ENCODE results near the gene DOC2B.
"Not testable (repeated sequence)": the region's sequence is repeated elsewhere in the genome, so short reads cannot be mapped to it uniquely, and the experiment has no call there.

The DOC2B gene

DNA sequence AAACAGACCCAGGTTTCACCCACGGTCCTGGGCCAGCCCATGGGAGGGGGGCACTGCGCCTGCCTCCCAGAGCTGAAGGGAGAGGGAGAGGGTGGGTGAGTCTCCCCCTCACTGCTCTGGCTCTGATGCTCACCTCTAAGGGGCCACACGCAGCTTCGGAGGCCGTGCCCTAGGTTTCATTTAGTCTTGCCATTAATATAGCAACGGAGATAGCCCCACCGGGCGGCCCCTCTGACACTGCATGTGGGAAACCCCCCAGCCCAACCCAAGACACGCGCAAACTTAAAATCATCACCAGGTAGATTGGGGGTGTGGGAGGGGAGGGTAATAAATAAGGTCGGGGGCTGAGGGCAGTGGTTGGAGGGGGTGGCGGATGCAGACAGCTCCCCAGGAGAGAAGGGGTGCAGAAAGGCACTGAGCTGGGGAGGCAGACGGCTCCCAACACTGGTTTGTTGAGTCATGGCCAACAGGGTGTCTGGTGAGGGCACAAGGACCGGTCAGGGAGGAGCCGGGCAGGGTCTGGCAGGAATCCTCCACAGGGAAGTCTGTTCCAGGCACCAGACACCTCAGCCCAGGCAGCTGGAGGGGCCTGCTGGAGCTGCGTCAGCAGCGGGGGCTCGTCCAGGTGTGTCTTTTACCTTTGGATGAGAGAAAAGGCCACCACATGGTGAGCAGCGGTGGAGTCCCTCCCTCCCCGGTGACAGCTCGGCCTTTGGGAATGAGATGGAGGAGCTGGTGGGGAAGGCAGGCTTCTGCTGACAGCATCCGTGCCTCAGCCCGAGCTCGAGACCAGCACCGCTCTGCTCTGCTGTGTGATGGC is 32.0 kb upstream of the DOC2B start:
- no peak for DNase-seq (ENCODE audit: low read depth, low spot score)

DNA sequence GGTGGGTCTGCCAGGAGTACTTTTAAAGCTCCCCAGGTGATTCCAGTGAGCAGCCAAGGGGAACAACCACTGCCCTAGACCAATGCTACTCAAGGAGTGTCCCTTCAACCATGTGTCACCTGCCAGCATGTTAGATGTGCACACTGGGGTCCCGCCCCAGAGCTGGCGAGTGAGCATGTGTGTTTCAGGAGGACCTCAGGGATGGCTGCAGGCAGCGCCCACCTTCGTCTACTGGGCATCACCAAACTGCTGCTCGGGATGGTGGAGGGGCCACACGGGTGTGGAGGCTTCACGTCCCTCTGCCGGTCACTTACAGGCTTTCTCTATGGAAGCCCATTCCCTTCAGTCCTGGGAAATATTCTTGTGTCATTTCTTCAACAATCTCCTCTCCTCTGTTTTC is 29.0 kb upstream of the DOC2B start:
- DNase-seq (ENCODE audit: low read depth, low spot score) = no peak

DNA sequence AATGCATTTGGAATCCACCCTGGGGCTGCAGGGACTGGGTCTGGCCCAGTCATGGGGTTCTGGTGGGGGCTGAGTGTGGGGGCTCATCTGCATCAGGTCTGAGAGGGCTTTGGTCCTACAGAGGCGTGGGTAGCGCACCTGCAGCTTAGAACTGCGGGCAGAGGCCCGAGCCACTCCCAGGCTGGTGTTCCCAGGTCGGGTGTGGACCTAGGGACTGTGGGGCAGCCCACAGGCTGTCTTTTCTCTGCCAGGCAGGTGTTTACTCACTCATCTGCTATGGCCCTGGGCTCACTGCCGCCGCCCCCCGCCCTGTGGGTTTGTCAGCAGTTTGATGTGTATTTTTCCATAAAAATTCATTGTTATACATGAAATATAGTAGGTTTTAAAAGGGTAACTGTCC is 27.0 kb upstream of the DOC2B start:
- no peak for DNase-seq (ENCODE audit: low read depth, low spot score)

DNA sequence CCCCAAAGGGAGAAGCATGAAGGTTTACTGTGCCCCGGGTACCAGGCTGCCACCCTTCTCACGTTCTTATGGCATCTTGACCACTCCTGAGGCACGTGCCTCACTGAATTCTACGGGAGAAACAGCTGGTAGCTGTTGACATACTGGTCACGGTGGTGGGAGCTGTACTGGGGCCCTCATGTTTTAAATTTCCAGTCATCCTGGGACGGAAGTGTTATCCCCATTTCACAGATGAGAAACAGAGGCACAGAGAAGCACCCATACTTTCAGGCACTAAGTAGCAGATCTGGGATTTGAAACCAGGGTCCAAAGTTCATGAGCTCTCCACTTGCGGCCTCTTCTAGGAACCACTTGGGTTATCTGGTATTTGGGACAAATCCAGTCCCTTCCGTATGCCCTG is 26.3 kb upstream of the DOC2B start:
- DNase-seq (ENCODE audit: low read depth, low spot score) = no peak

DNA sequence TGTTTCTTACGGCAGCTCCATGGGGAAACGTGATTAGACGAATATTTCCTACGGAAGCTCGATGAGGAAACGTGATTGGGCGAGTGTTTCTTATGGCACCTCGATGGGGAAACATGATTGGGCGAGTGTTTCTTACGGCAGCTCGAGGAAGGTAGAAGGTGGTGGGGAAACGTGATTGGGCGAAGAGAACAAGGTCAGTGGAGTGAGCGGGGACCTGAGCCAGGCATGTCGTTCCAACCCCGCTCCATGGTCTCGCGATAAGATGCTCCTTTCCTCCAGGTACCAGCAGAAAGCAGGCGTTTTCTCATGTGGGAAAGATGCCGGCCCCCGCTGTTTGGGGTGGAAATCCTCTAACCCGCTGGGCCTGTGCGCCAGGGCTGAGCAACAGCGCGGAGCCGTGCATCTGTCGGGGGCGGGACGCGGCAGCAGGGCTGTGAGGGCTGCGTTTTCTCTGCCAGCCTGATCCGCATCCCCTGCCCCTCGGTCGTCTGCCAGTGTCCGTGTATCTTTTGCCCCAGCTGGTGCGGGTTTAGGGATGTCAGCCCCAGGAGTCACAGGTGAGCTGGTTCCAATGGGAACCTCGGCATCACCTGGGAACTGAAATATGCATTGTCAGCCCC is 25.6 kb upstream of the DOC2B start:
- DNase-seq (ENCODE audit: low read depth, low spot score) = no peak

DNA sequence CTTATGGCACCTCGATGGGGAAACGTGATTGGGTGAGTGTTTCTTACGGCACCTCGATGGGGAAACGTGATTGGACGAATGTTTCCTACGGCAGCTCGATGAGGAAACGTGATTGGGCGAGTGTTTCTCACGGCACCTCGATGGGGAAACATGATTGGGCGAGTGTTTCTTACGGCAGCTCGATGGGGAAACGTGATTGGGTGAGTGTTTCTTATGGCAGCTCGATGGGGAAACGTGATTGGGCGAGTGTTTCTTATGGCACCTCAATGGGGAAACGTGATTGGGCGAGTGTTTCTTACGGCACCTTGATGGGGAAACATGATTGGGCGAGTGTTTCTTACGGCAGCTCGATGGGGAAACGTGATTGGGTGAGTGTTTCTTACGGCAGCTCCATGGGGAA is 25.0 kb upstream of the DOC2B start:
- not testable (repeated sequence) for DNase-seq (ENCODE audit: low read depth, low spot score)

DNA sequence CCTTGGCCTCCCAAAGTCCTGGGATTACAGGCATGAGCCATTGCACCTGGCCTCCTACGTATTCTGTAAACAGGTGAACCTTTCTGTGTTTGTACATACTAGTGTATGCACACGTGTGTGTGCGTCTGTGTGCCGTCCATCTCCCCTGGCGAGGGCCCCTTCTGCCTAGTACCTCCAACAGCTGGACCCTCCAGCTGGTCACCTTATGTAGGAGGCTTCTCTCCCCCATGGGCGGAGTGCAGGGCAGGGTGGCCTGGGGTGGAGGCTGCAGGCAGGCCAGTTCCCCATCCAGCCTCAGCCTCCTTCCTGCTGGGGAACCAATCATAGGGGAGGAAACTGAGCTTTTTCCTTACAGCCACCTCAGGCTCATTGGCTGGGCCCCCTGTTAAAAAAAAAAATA is 24.4 kb upstream of the DOC2B start:
- no peak for DNase-seq (ENCODE audit: low read depth, low spot score)

DNA sequence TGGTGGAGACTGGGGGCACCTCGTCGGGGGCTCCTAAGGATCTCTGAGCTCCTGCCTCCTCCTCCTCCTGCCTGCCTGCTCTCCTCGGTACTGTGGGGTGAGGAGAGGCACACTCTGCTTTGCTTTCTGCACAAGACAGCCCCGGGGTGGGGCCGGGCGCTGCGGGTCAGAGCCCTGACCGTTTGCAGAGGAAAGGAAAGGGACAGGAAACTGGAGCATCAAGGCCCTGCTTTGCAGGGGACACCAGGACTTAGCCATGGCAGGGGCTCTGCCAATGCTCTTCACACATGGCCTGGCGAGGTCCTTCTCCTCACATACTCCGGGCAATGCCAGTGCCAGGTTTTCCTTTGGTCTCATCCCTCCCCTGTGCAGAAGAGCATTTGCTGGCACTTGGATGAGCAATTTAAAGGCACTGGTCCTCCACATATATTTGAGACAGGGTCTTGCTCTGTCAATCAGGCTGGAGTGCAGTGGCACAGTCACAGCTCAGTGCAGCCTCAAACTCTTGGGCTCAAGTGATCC is 23.8 kb upstream of the DOC2B start:
- no peak for DNase-seq (ENCODE audit: low read depth, low spot score)

DNA sequence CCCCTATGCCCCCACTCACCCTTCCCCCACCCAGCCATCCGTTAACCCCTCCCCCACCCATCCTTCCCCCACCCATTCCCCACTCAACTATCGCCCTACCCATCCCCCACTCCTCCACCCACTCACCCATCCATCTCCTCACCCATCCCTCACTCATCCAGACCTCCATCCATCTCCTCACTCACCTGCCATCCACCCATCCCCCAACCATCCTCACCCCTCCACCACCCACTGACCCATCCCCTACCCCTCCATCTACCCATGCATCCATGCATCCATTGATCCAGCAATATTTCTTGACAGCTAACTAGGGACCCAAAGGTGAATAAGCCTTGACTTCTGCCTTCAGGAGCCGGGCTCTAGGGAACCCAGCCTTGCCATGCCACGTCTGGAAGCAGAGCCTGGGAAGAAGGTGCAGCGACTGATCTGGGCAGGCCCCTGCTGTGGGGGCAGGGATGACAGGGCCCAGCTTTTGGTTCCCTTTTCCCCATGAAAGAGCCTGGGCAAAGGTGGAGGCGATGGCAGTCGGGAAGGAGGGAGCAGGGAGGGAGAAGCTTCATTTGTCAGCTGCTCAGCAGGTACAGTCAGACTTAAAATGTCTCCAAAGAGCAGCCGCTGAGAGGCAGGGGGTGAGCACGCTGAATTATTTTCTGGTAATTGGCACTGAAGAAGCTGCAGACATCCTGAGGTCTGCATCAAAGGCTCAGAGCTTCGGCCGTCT is 23.1 kb upstream of the DOC2B start:
- DNase-seq (ENCODE audit: low read depth, low spot score) = no peak

DNA sequence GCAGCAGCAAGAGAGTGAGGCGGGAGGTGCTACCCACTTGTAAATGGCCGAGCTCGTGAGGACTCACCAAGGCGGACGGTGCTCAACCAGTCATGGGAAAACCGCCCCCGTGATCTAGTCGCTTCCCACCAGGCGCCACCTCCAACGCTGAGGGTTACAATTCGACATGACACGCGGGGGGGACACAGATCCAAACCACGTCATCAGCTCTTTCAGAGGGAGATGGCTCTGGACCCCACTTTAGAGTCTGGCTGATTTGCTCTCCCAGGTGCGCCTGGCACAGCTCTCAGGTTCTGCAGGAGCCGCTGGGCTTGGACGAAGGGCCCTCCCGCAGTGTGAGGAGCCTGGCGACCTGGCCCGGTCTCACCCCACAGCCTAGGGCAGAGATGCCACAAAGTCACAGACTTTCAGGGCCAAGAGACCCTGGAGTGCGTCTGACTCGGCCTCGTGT is 21.1 kb upstream of the DOC2B start:
- no peak for DNase-seq (ENCODE audit: low read depth, low spot score)

DNA sequence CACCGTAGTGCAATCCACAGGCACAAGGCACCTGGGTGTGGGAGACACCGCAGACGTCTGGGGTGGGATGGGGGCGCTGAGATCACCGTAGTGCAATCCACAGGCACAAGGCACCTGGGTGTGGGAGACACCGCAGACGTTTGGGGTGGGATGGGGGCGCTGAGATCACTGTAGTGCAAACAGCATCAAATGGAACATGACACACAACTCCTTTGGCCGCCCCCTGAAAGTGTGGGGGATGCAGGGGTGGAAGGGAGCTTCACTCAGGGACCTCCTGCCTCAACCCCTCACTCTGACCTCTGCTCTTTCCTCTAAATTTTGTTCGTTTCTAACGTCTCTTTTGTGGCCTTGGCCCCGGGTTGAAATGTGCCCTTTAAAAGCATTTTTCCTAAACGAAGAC is 20.3 kb upstream of the DOC2B start:
- not testable (repeated sequence) for DNase-seq (ENCODE audit: low read depth, low spot score)

DNA sequence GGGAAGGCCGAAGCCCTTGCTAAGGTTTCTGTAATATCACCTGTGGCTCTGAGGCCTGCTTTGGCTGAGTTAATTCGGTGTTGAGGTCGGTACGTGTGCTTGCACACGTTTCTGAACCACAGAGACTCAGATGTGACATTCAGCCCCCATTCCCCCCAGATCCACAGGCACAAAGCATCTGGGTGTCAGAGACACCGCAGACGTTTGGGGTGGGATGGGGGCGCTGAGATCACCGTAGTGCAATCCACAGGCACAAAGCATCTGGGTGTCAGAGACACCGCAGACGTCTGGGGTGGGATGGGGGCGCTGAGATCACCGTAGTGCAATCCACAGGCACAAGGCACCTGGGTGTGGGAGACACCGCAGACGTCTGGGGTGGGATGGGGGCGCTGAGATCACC is 19.8 kb upstream of the DOC2B start:
- DNase-seq (ENCODE audit: low read depth, low spot score) = not testable (repeated sequence)

DNA sequence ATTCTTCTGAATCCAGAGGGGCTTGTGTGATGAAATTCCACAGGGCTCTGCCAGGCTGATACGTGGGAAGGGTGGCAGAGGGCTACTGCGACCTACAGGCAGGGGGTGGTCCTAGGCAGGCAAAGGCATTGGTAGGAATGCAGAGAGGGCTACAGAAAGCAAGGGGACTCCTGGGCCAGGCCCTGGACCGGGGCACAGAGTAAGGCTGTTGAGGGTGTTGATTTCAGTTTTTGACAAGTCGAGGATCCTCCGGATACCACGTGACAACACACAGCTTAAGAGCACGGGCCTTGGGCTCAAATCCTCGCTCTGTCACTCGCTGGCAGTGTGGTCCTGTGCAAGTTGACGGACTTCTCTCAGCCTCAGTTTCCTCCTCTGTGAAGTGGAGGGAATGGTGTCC is 19.1 kb upstream of the DOC2B start:
- DNase-seq (ENCODE audit: low read depth, low spot score) = no peak

DNA sequence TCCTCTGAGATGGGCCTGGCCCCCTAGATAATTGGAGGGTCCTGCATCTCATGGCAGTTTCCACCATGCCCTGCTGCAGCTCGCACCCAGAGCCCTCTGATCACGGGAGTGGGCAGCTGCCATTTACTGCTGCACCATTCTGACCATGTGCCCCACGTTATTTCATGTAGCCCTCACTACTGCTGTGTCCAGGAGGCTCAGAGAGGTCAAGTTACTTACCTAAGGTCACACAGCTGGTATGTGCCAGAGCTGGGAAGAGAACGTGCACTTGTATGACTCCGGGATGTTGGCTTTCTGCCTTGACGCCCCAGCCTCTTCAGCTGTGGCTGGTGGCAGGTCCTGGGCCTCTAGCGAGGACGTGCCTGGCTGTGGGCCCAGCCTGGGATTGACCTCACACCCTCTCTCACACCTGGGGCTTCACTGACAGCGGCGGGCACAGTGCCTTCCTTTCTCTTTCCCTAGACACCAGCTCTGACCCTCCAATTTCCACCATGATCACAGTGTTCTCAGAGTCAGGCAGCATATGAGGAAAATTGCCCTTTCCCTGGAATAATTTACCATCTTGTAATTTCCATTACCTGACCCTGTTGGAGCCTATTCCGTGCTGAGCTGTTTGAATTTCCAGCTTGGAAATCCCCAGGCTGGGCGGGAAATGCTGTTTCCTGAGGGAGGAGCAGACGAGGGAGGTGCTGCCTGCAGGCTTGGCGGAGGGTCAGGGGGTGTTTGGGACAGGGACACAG is 18.5 kb upstream of the DOC2B start:
- no peak for DNase-seq (ENCODE audit: low read depth, low spot score)

DNA sequence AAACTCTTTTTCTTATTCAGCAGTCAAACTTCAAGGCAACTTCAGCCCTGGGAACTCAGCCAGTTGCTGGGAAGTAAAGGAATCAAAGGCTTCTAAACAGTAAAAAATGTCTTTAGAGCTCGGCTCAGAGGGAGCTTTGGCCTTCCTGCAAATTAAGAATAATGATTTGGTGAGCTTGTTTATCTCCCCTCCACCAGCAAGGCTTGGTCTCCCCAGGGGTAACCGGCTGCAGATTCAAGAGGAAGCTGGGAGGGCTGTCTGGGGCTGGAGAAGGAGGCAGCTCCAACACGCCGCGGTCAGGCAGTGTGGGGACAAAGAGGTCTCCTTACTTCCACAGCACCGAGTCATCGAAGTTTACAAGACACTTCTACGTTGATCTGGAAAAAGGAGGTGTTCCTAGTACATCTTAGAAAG is 17.7 kb upstream of the DOC2B start:
- no peak for DNase-seq (ENCODE audit: low read depth, low spot score)

DNA sequence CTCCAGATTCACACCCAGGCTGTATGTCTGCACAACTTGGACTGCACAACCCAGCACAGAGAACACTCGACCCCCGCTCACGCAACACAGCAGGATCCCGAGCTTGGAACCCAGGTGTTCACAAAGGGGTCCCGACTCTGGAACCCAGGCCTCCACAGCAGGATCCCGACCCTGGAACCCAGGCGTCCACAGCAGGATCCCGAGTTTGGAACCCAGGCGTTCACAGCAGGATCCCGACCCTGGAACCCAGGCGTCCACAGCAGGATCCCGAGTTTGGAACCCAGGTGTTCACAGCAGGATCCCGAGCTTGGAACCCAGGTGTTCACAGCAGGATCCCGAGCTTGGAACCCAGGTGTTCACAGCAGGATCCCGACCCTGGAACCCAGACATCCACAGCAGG is 16.8 kb upstream of the DOC2B start:
- DNase-seq (ENCODE audit: low read depth, low spot score) = not testable (repeated sequence)

DNA sequence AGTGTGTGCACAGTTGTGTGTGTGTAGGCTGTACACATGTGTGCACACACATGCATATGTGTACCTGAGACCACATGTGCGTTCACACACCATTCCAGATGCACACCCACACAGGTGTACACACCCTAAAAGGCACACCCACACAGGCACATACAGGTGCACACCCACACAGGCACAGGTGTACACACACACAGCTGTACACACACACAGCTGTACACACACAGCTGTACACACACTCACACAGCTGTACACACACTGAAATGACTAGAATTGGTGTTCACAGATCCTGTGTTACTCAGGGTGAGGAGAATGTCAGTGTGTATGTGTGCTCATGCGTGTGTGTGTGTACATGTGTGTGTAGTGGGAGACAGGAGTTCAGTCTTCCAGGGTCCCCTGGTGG is 15.9 kb upstream of the DOC2B start:
- DNase-seq (ENCODE audit: low read depth, low spot score) = no peak

DNA sequence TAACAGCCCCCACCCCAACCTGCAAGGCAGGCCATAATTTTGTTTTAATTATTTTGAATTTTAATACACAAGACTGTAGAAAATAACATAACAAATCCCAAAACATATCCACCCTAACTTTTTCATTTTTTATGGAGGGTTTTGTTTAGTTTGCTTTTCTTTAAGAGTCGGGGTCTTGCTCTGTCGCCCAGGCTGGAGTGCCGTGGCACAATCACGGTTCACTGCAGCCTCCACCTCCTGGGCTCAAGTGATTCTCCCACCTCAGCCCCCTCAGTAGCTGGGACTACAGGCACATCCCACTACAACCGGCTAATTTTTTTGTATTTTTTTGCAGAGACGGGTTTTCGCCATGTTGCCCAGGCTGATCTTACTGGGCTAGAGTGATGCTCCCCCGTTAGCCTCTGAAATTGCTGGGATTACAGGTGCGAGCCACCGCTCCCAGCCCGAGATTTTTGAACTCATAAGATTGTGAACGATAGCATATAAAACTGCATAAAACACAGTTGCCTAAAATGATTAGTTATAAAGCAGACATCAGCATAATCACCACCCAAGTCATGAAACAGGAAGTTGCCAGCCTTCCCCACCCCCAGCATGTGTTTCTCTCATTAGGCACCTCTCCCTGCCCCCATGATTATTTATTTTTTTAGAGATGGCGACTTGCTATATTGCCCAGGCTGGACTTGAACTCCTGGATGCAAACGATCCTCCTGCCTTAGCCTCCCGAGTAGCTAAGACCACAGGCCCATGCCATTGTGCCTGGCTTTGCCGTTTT is 13.6 kb upstream of the DOC2B start:
- DNase-seq (ENCODE audit: low read depth, low spot score) = no peak

DNA sequence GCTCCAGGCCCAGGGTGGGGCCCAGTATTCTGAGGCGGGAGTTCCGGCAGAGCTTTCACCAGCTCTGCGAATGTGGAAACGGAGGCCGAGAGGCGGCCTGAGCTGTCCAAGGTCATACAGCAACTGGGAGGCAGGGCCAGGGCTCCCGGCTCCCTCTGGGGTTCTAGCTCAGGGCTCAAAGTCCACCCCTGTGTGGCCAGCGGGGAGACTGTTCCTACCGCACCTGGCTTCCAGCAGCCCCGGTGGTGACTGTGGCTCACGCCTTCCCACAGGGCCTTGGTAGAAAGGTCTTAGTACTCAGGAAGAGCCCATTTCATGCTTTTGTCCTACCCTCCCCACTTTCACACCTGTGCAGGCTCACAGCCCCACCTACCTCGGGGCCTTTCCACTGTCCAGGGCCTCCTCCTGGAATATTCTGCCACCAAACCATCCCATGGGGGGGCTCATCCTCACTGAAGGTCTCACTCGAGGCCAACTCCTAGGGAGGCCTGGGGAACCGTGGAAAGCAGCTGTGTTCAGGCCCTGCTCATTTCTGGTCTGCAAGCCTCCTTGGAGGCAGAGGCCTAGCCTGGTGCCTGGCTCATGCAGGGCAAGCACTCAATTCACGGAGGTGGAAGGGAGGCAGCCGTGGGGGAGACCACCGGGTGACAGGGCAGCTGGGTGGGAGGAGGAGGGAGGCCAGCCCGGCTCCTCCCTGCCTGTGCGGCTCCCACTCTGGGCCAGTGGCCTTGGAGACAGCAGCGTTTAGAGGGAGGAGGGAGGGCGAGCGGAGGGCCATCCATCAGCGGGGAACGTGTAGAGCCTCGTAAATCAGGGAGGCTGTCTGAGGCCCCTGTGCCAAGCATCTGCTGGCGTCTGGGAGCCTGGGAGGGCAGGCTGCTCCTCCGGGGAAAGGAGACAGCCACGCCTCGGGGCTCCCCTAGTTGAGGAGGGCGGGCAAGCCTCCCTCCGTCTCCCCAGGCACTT is 12.7 kb upstream of the DOC2B start:
- DNase-seq (ENCODE audit: low read depth, low spot score) = no peak

DNA sequence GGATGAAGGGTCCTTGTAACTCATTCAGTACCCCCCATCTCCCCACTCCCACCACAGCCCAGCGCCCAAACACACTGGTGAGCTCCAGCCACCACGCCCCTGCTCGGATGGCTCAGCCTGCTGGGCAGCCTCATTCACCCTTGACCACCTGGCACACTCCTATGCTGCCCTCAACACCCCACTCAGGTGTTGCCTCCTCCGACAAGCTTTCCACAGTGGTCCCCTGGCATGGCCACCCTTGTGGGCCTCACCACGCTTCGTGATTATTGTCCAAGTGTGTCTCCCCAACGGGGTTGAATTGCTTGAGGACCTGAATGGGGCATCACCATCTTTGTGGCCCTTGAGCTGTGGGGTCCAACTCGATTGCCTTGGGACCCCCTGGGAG is 12.0 kb upstream of the DOC2B start:
- DNase-seq (ENCODE audit: low read depth, low spot score) = no peak

All from brain pericyte (primary cell).